ENCODE results near the gene SUGCT. TPM values are rescaled to one million over a fixed set of nuclear protein-coding genes. Genes with fewer than 3 reads are reported as not detected.

Gene SUGCT
- total RNA-seq, 3 donors from 2014 or later: 2.3 to 4.5 (median 4.0) TPM

GRCh38 chr7:40232242-40232893 is 97.6 kb downstream of the SUGCT start:
- Histone ChIP-seq H3K4me3 (no peak overlapping the region), H3K4me1 (no peaks in the 10 kb centered on the region), H3K27ac (no peak overlapping the region), H3K36me3 (no peaks in the 10 kb centered on the region), H3K27me3 (no peaks in the 10 kb centered on the region), H3K9me3 (no peaks in the 10 kb centered on the region)
- DNase-seq (ENCODE audit: low spot score in 2 of 2): no peak
- intact Hi-C loops (cut with DNase I; ENCODE audit: low total_unique reads): loop anchor here (5.0 kb wide), 1 partner anchor 1440 kb away; no protein-coding TSS in a partner anchor
- no peak for TF ChIP-seq POLR2A (IDR thresholded peaks at IDR 0.05)
- peak in 2 of 3 donors; percentile 30 to 60 for TF ChIP-seq CTCF (IDR thresholded peaks at IDR 0.05)

- Histone ChIP-seq H3K27ac (no peak overlapping the region), H3K4me3 (no peak overlapping the region), H3K36me3 (no peaks in the 10 kb centered on the region), H3K27me3 (no peaks in the 10 kb centered on the region), H3K4me1 (no peaks in the 10 kb centered on the region), H3K9me3 (no peaks in the 10 kb centered on the region)
- DNase-seq (ENCODE audit: low spot score in 2 of 2): no peak
- intact Hi-C loops (cut with DNase I; ENCODE audit: low total_unique reads): loop anchor here (5.0 kb wide), 1 partner anchor 1438 kb away; no protein-coding TSS in a partner anchor
- no peak for TF ChIP-seq POLR2AphosphoS5 (IDR thresholded peaks at IDR 0.05)
- TF ChIP-seq CTCF (IDR thresholded peaks at IDR 0.05): no peak
- TF ChIP-seq POLR2A (IDR thresholded peaks at IDR 0.05): no peak
Measured at GRCh38 chr7:40234046-40234445, 99.2 kb downstream of the SUGCT start.

GRCh38 chr7:40234666-40235065 is 99.9 kb downstream of the SUGCT start:
- TF ChIP-seq POLR2A (IDR thresholded peaks at IDR 0.05): no peak
- no peaks in the 10 kb centered on the region for H3K27me3 ChIP-seq
- no peaks in the 10 kb centered on the region for H3K9me3 ChIP-seq
- no peak overlapping the region for H3K4me3 ChIP-seq
- no peaks in the 10 kb centered on the region for H3K4me1 ChIP-seq
- intact Hi-C loops (cut with DNase I; ENCODE audit: low total_unique reads): loop anchor here (5.0 kb wide), 1 partner anchor 1438 kb away; no protein-coding TSS in a partner anchor
- H3K36me3 ChIP-seq: no peaks in the 10 kb centered on the region
- no peak for DNase-seq (ENCODE audit: low spot score in 2 of 2)
- H3K27ac ChIP-seq: no peak overlapping the region

- intact Hi-C loops (cut with DNase I; ENCODE audit: low total_unique reads): no loop called here
- no peaks in the 10 kb centered on the region for H3K36me3 ChIP-seq
- DNase-seq (ENCODE audit: low spot score in 2 of 2): no peak
- H3K27ac ChIP-seq: no peak overlapping the region
- TF ChIP-seq CTCF (IDR thresholded peaks at IDR 0.05) (no peak), POLR2A (IDR thresholded peaks at IDR 0.05) (no peak)
- no peak overlapping the region for H3K4me3 ChIP-seq
- no peaks in the 10 kb centered on the region for H3K9me3 ChIP-seq
- H3K4me1 ChIP-seq: no peaks in the 10 kb centered on the region
- no peaks in the 10 kb centered on the region for H3K27me3 ChIP-seq
Measured at GRCh38 chr7:40237731-40238130, 102.9 kb downstream of the SUGCT start.

GRCh38 chr7:40239755-40240303 is 105.0 kb downstream of the SUGCT start:
- no peak overlapping the region for H3K27ac ChIP-seq
- DNase-seq (ENCODE audit: low spot score in 2 of 2): no peak

More at GRCh38 chr7:40239755-40240303, 105.0 kb downstream of the SUGCT start:
- H3K4me3 ChIP-seq: no peak overlapping the region
- no peak for TF ChIP-seq CTCF (IDR thresholded peaks at IDR 0.05)
- TF ChIP-seq POLR2A (IDR thresholded peaks at IDR 0.05): no peak
- TF ChIP-seq POLR2AphosphoS5 (IDR thresholded peaks at IDR 0.05): no peak
- intact Hi-C loops (cut with DNase I; ENCODE audit: low total_unique reads): no loop called here
- H3K27me3 ChIP-seq: no peaks in the 10 kb centered on the region
- H3K4me1 ChIP-seq: no peaks in the 10 kb centered on the region
- H3K36me3 ChIP-seq: no peaks in the 10 kb centered on the region
- H3K9me3 ChIP-seq: no peaks in the 10 kb centered on the region
